Adrenal gland (tissue), 12 donors: ENCODE results near the gene PPP2R5E. TPM values are rescaled to one million over a fixed set of nuclear protein-coding genes. Genes with fewer than 3 reads are reported as not detected.

ENCODE experiments used
- DNase-seq, 7 donors: peaks; one replicate each; pipeline ENCODE4 v3.0.0-alpha.2; 2019 to 2020
- H3K27ac ChIP-seq, 5 donors: fragments of 200-600 bp; sonication (generic) in 4 of 5; 1 replicate in 3 of 5; 2 replicates in 2 of 5; pipeline versions ENCODE4 v1.5.1 to v1.8.0; 2016 to 2020; ENCODE audit warnings: mild to moderate bottlenecking in 1 of 5
- H3K27me3 ChIP-seq: fragments of 200-600 bp; 2 replicates; pipeline ENCODE4 v1.8.0; 2021
- H3K36me3 ChIP-seq, 2 donors: fragments of 200-600 bp; replicated peaks in 1 of 2; 1 replicate in 1 of 2; 2 replicates in 1 of 2; pipeline versions ENCODE4 v1.5.1 to v1.8.0; 2018 to 2022
- H3K4me1 ChIP-seq, 2 donors: fragments of 200-600 bp; replicated peaks in 1 of 2; 1 replicate in 1 of 2; 2 replicates in 1 of 2; pipeline versions ENCODE4 v1.5.1 to v1.8.0; 2018 to 2021
- H3K4me3 ChIP-seq, 4 donors: fragments of 200-600 bp; sonication (generic) in 3 of 4; one replicate each; pipeline ENCODE4 v1.5.1; 2016 to 2018
- H3K9me3 ChIP-seq, 3 donors: fragments of 200-600 bp; sonication (generic) in 1 of 3; replicated peaks in 1 of 3; 1 replicate in 2 of 3; 2 replicates in 1 of 3; pipeline versions ENCODE4 v1.5.1 to v1.8.0; 2016 to 2021
- POLR2A ChIP-seq, 2 donors: fragments of 450-650 bp; IDR thresholded peaks; one replicate each; pipeline ENCODE4 v1.6.1; 2017; ENCODE audit warnings: antibody characterized with exemption in 2 of 2, mild to moderate bottlenecking in 2 of 2, moderate library complexity in 1 of 2
- WGBS, 4 donors: extraction: QIAGEN DNeasy Blood & Tissue Kit in 2 of 4; methylation state at CpG; one replicate each; pipeline versions ENCODE4 v1.1.5 to v1.1.7; 2013 to 2017; 5-methylcytosine and 5-hydroxymethylcytosine counted together
- intact Hi-C, 2 donors: fragments of 100-400 bp; cut with DNase I; formaldehyde crosslinking; loops; one replicate each; pipeline versions ENCODE4 v1.14.1 to v1.15.0; 2022 to 2023
- polyA plus RNA-seq, 3 donors: library from polyadenylated mRNA; stranded (reverse); fragments of 200-250 nt in 2 of 3; fragments of 350-450 nt in 1 of 3; fragmentation: Illumina TruSeq in 1 of 3; extraction: RNeasy Lipid Tissue Mini Kit (QIAGEN cat#74804) in 1 of 3; gene quantifications; one replicate each; pipeline ENCODE4 v1.2.3, GENCODE V29; 2013 to 2014
- total RNA-seq, 9 donors: library from RNA; depleted of rRNA in 4 of 9; stranded (reverse); fragments of >200 nt in 4 of 9; fragments of 120-200 nt in 1 of 9; fragmentation: NEBNext Ultra II Directional in 1 of 9; extraction: Animal tissue kit (Norgen Biotek cat#: 25700) in 1 of 9; gene quantifications; one replicate each; pipeline versions ENCODE4 v1.1.0 to v1.2.4, GENCODE V29; 2013 to 2023
- TF ChIP-seq, protein P1 (sequence below), 6 experiments: fragments of 450-650 bp in 4 of 6; fragments of 200-600 bp in 2 of 6; sonication (generic) in 1 of 6; IDR thresholded peaks; 1 replicate in 5 of 6; 2 replicates in 1 of 6; pipeline versions ENCODE4 v1.5.1 to v1.8.0; 2016 to 2021; ENCODE audit warnings: antibody characterized with exemption in 6 of 6, mild to moderate bottlenecking in 2 of 6, moderate library complexity in 1 of 6
- donor health status: healthy with polysubstance abuse.
- donor health status: Bipolar disorder and iron deficiency.
- donor health status: DM: yes; HTN: yes; CAD: no.
- donor health status: DM: no; HTN: no; CAD: no.
- donor health status: DM: no; HTN: no; CAD: no.
- donor health status: DM: yes; HTN: yes; CAD: no.

Gene PPP2R5E
- total and polyA plus RNA-seq, 12 donors = 5.7 to 46.5 (median 23.9) TPM

DNA sequence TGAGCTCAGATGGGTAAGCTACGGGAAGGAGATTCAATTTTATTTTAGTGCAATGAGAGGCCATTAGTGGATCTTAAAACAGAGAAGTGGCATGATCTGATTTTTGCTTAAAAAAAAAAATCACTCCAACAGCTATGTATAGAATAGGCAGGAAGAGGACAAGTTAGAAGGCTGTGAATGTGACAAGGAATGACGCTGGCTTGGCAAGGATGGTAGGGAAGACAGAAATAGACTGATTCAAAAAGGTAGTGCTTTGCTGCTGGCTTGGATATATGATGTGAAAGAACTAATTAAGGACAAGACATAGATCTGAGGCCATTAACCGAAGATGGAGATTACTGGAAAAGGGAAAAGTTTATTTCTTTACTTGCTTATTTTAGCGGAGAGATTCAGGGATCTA, 119.3 kb downstream of the PPP2R5E start:
- 91 to 96% (median 95%) methylated on average over 4 of the region's 4 CpGs for WGBS, 4 donors
- Histone ChIP-seq H3K4me3 (no peak overlapping the region), H3K4me1 (peaks cover 4 to 24% of the 10 kb centered on the region in 2 donors), H3K9me3 (no peaks in the 10 kb centered on the region), H3K27me3 (no peaks in the 10 kb centered on the region), H3K27ac (no peak overlapping the region), H3K36me3 (no peaks in the 10 kb centered on the region)
- TF ChIP-seq, protein P1, sequence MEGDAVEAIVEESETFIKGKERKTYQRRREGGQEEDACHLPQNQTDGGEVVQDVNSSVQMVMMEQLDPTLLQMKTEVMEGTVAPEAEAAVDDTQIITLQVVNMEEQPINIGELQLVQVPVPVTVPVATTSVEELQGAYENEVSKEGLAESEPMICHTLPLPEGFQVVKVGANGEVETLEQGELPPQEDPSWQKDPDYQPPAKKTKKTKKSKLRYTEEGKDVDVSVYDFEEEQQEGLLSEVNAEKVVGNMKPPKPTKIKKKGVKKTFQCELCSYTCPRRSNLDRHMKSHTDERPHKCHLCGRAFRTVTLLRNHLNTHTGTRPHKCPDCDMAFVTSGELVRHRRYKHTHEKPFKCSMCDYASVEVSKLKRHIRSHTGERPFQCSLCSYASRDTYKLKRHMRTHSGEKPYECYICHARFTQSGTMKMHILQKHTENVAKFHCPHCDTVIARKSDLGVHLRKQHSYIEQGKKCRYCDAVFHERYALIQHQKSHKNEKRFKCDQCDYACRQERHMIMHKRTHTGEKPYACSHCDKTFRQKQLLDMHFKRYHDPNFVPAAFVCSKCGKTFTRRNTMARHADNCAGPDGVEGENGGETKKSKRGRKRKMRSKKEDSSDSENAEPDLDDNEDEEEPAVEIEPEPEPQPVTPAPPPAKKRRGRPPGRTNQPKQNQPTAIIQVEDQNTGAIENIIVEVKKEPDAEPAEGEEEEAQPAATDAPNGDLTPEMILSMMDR (IDR thresholded peaks at IDR 0.05) = no peak
- no peak for TF ChIP-seq POLR2A (IDR thresholded peaks at IDR 0.05)
- intact Hi-C loops = no loop called here
- no peak for DNase-seq

DNA sequence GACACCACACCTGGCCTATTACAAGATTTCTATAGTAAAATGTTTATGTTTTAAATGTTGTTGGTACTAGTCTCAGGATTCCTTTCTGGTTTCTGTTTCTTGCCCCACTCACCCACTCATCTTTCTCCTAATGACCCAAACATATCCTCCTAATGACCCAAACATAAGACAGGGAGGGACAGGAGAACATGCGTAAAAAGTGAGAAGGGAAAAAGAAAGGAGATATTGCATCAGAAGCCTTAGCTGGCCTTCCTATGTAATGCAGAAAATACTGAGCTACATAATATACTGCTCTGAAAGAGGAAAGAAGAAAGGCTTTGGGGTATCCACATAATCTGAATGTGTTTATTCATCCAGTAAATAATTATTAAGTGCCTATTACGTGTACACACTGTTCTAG, 119.8 kb downstream of the PPP2R5E start:
- intact Hi-C loops = no loop called here
- Histone ChIP-seq H3K4me1 (peaks cover 4 to 19% of the 10 kb centered on the region in 2 donors), H3K9me3 (no peaks in the 10 kb centered on the region), H3K4me3 (no peak overlapping the region), H3K27me3 (no peaks in the 10 kb centered on the region), H3K36me3 (no peaks in the 10 kb centered on the region), H3K27ac (no peak overlapping the region)
- DNase-seq = no peak
- no peak for TF ChIP-seq POLR2A (IDR thresholded peaks at IDR 0.05)
- 86 to 99% (median 94%) methylated on average over 2 of the region's 2 CpGs for WGBS, 4 donors

DNA sequence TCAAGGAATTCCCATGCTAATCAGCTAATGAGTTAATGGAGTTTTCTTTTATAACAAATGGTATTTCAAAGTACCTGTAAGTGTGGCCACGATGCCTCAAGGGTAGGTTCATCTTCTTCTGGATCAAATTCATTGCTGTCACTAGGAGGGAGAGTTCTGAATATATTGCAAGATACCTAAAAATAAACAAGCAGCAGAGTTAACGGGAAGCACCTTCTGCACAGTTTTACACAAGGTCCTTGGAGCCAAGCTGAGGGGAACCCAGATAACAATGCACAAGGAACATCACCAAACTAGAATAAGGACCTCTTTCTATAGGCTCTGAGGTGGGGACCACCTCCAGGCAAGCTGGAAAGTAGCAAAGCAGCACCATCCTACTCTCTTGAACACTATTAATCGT, 121.3 kb downstream of the PPP2R5E start:
- Histone ChIP-seq H3K36me3 (no peaks in the 10 kb centered on the region), H3K27ac (no peak overlapping the region), H3K4me3 (no peak overlapping the region), H3K4me1 (peaks cover 4 to 10% of the 10 kb centered on the region in 2 donors), H3K9me3 (no peaks in the 10 kb centered on the region), H3K27me3 (no peaks in the 10 kb centered on the region)
- intact Hi-C loops = no loop called here
- WGBS, 4 donors = 50 to 66% (median 61%) methylated on average over 3 of the region's 3 CpGs
- TF ChIP-seq, protein P1 (IDR thresholded peaks at IDR 0.05) = no peak
- TF ChIP-seq POLR2A (IDR thresholded peaks at IDR 0.05) = no peak
- no peak for DNase-seq

DNA sequence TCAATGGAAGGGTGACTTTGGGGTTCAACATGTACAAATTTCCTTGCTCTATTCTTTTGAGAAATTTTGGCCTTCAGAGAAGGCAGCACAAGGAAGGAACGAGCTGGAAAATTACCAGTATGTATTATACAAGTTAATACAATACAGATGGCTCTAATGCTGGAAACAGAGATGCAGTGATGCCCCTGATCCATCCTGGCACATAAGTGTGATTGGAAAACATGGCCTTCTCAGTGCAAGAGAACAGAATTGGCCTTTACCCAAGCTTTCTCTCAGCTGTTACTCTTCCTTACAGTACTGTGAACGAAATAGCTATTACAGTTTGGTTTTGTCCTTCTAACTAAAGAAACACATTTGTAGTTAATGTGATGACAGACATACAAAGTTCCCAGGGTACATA, 122.0 kb downstream of the PPP2R5E start:
- DNase-seq = no peak
- no peaks in the 10 kb centered on the region for H3K27me3 ChIP-seq
- no peaks in the 10 kb centered on the region for H3K36me3 ChIP-seq
- WGBS, 4 donors = 75 to 97% (median 86%) methylated on average over 2 of the region's 2 CpGs
- H3K4me1 ChIP-seq = peaks cover 2 to 3% of the 10 kb centered on the region in 2 donors
- no peak overlapping the region for H3K27ac ChIP-seq
- H3K4me3 ChIP-seq = no peak overlapping the region
- H3K9me3 ChIP-seq = no peaks in the 10 kb centered on the region
- no peak for TF ChIP-seq POLR2A (IDR thresholded peaks at IDR 0.05)
- TF ChIP-seq, protein P1 (IDR thresholded peaks at IDR 0.05) = no peak
- intact Hi-C loops = no loop called here

DNA sequence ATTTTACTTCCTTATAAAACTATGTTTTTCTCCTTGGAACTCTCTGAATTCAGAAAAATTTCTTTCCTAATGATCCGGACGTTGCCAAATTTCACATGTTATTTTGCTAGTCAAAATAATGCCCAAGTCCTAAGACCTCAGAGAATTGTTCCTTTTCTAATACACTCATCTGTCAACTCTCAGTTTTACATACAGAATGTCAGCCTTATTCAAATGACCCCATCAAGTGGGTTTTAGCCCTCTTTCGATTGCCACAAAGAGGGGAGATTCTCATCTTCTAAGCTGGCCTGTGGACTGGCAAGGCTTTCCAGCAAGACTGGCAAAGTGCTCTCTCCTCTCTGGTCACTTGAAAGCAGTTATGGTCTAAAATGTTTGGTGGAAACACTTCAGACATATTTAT, 125.2 kb downstream of the PPP2R5E start:
- TF ChIP-seq, protein P1 (IDR thresholded peaks at IDR 0.05) = no peak
- no peak for TF ChIP-seq POLR2A (IDR thresholded peaks at IDR 0.05)
- no peaks in the 10 kb centered on the region for H3K9me3 ChIP-seq
- no peak for DNase-seq
- H3K36me3 ChIP-seq = no peaks in the 10 kb centered on the region
- H3K4me1 ChIP-seq = no peaks in the 10 kb centered on the region
- H3K4me3 ChIP-seq = no peak overlapping the region
- intact Hi-C loops = no loop called here
- no peaks in the 10 kb centered on the region for H3K27me3 ChIP-seq
- no peak overlapping the region for H3K27ac ChIP-seq
- 88 to 98% (median 88%) methylated on average over 3 of the region's 3 CpGs for WGBS, 4 donors
